GM18526 (cell line): ENCODE data around the gene ZNF790.

Experiments used
- POLR2A ChIP-seq: IDR thresholded peaks from 3 replicates; pipeline ENCODE4 v1.6.1; 2011; ENCODE audit not compliant: insufficient read length; ENCODE audit errors: extremely low read depth

ZNF790 gene

GRCh38 chr19:36837906-36838783, at the start of gene ZNF790:
TSS of gene ZNF790 (minus strand) at chr19:36838387. CDS start at chr19:36825619, 12,768 bp downstream.
- TF ChIP-seq POLR2A = peak; percentile 61

- TF ChIP-seq POLR2A = no peak
Measured at GRCh38 chr19:36876993-36877938, 39.1 kb upstream of the ZNF790 start.

DNA sequence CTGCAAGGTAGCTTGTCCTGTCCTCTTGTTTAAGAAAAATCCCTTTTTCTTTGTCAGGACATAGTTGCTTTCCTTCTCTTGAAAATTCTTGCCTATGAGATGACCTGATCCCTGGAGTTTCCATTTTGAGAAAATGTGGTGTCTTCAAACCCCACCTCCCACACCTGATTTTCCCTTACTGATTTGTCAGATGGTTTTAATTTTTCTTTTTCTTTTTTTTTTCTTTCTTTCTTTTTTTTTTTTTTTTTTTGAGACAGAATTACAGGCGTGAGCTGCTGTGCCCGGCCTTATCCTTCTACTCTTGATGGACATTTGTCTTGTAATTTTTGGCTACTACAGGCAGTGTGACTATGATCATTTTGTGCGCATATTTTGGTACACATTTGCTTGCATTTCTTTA, 13.7 kb upstream of the ZNF790 start:
- TF ChIP-seq POLR2A = no peak

DNA sequence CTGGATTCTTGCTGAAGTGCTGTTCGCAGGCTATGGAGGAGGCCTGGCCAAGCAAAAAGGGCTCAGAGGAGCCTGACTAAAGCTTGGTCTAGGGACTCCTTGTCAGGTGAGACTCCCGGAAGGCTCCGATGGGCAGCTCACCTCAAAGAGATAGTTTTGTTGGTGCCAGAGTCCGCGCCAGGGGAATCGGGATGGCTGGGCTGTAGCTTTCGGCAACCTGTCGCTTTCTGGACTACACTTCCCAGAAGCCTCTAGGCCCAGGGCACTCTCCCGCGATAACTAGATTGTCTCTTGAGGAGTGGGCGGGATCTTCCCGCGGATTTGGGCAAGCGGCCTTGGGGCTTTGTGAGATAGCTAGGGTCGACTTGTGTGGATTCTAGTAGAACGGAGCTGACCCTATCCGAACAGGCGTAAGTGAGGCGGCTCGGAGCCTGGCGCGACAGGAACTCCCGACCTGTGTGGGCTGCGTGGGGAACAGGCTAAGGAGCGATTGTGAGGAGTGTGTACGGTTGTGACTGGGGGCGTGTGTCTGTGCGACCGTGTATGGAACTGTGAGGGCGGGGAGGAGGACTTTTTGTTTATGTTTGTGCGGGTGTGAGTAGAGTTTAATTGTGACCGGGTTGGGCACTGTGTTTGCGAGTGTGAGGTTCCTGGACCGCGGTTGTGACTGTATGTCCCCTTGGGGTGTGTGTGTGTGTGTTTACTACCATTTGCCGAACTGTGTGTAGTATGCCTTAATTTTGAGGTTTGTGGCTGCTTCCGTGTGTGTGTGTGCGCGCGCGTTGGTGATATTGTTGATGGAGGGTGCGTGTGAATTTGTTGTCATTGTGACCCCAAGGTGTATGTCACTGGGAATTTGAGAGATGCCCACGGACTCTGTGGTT, 12.6 kb upstream of the ZNF790 start, which contains the start of gene ZNF345:
Gene ZNF345, plus strand, starts transcription at position 318 of the 884 bp plus-strand sequence. CDS start 25,955 bp downstream, outside the sequence.
- peak; percentile 60 for TF ChIP-seq POLR2A

DNA sequence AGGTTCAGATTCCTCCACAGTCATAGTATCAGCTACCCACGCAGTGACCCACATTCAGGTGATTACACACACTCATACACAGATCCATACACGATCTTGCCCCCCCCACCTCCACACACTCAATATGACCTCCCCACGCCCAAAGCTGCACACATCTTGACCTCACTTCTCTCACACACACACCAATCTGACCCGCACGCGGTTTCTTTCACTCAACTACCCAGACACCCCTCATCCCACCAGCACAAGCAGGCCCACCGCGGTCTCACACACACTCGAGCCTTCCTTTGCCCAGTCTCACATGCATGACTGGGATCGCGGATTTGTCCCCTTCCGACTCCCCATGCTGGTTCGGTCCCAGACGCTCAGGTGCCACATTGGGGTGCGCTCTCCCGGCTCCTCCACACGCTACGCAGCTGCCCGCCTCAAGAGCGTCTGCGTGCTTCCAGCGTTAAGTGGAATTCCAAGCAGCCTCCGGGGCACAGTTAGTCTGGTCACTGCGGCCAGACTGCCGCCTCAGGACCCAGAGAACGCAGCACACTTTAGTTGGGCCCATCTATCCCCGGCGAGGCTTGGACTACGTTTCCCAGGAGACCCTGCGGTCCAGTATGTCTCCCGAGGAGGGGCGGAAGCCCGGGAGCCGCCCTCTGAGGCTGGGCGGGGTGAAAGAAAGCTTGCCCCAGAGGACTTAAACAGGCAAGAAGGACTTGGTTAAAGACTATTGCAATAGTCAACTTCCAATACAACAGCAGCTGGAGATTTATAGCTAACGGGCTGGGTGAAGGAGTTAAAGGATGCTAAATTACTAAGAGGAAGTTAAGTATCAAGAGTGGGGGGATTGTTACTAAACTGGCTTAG, 11.7 kb upstream of the ZNF790 start:
- TF ChIP-seq POLR2A = peak; percentile 66

DNA sequence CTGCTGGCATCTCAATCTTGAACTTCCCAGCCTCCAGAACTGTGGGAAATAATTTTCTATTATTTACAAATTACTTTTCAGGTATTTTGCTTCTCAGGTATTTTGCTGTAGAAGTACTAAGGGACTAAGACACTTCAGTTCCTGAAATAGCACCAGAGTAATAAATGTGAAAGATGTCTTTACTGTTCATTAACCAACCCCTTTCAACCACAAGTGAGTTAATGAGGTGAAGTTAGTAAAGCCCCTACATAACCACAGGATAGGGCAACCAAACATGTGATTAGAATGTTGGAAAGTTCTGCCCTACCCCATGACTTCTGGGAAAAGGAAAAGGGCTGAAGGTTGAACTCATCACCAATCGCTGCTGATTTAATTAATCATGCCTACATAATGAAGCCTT, 9.8 kb upstream of the ZNF790 start:
- no peak for TF ChIP-seq POLR2A

- no peak for TF ChIP-seq POLR2A
Measured at GRCh38 chr19:36838784-36839324, 667 bp upstream of the ZNF790 start.

DNA sequence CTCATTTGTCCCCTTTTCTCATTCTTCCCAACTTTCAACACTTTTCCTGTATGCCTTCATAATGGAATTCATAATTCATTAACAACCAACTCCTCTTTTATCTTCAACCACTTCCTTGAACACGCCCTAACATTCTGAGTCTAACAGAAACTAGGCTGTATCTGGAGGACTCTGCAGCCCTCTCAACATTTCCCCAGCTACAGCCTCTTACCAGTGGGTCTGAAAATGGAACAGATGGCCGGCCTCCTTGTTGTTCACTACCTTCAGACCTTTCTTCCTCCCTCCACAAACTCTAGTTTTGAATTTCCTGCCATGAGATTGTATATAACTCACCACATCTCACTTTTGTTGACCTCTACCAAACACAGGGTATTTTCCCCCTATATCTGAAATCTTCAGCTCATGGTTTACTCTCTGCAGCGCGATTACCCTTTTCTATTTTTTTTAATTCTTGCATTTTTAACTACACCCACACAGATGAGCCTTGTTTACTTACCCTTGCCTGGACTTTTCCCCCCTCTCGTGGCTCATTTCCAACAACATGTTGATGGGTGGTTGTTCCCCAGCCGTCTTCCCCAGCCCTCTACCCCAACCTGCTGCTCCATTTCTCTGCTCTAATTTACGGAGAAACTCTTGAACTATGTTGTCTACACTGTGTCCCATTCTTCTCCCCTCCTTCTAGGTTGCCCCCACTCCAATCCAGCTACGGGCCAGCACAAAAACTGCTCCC, 846 bp downstream of the ZNF790 start:
- no peak for TF ChIP-seq POLR2A

DNA sequence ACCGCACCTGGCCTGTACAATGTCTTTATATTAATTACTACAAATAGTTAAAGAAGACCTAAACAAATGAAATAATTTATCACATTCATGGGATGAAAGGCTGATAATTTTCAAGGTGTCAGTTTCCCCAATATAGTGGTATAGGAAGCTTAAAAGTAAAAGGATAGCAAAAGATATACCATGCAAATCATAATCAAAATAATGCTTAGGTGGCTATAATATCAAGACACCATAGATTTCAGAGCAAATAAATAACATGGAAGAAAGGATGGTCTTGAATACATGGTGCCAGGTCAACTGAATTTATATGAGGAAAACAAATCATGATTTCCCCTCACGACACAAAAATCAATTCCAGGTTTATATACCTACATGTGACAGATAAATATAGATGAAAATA, 4.8 kb downstream of the ZNF790 start:
- no peak for TF ChIP-seq POLR2A

DNA sequence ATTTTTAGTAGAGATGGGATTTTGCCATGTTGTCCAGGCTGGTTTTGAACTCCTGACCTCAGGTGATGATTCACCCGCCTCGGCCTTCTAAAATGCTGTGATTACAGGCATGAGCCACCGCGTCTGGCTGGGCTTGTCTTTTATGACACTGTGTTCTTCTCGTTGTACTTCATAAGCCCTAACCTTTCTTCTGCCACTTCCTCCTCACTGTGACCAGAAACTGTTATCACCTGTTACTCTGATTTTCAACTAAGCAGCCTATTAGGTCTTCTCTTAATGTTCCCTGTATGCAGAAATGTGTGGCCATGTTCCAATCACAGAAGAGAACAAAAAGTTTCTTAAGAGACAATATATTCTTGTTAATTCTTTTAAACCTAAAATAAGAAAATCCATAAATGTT, 16.4 kb downstream of the ZNF790 start:
- no peak for TF ChIP-seq POLR2A

GRCh38 chr19:36819130-36819630, 19.0 kb downstream of the ZNF790 start:
- TF ChIP-seq POLR2A = no peak

GRCh38 chr19:36807029-36807428, 31.2 kb downstream of the ZNF790 start:
- TF ChIP-seq POLR2A = no peak

DNA sequence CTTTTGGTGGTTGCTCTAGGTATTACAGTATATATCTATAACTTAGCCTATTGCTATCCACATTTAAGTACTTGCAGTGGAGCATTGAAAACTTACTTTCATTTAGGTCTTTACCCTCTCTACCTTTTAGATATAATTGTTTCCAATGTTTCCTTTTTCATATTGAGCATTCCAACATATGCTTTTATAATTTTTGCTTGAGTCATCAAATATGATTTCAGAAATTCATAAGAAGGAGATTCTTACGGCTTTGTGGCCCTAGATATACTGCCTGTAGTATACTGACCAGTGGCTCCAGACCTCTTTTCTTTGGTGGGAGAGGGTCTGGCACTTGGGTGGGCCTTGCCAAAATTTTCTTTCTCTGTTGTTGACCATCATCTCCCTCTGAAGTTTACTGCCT, 32.8 kb downstream of the ZNF790 start:
- TF ChIP-seq POLR2A = no peak
